ENCODE results near the gene DNMBP. TPM values are rescaled to one million over a fixed set of nuclear protein-coding genes. Genes with fewer than 3 reads are reported as not detected.
"Not testable (repeated sequence)": the region's sequence is repeated elsewhere in the genome, so short reads cannot be mapped to it uniquely, and the experiment has no call there.

DNMBP gene
- total RNA-seq, 1 donor = 62.4 TPM

DNA sequence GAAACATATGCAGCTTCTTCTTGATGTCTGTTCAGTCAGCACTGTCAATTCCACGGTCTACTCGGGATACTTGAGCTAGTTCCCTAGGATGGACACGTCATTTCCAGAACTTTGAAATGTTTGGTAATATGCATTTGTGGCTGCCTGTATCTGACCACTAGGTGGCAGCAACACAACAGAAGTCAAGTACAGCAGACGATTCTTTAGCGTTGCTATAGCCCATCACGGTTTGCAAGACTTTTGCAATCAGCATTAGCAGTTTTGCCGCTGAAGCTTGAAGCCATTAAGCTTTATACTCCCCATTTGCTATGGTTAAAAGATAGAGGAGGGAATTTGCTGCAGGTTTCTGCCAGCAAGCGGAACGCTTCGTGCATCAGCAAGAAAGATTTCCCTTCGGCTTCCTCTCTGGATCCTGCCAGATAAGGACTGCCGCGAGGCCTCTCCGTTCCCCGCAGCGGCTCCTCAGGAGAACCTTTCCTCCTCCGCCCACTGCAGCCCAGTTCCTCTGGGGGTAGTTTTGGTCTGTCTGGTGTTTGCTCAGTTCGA is 163.8 kb downstream of the DNMBP start:
- DNase-seq (ENCODE audit: low read depth) = peak; percentile 98
- H3K4me3 ChIP-seq (ENCODE audit: low read depth, low read length) = peak overlapping the region; percentile 39
- TF ChIP-seq CTCF (IDR thresholded peaks at IDR 0.05; ENCODE audit: insufficient read depth, low read length) = peak; percentile 82

DNA sequence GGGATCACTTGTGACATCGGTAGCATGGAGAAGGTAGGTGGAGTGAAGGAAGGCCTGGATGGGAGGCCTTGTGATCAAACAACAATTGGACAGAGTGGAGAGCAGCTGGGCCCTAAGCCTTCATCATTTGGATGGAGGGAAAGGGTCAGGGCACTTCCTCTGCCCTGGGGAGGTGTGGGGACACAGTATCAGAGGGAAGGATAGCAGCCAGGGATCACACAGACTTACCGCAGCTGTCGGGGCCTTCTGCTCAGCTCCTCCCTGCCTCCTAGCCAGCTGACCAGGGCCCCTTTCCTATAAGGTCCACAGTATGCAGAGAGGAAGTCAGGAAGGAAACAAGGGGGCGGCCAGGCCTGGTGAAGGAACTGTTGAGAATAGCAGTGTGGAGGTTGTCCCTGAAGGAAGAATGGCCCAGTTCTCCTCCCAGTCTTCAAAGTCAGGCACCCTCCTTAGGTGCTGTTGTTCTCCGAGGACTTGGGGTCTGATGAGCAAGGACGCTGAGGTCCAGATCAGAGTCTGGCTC is 165.3 kb downstream of the DNMBP start:
- no peak for DNase-seq (ENCODE audit: low read depth)

DNA sequence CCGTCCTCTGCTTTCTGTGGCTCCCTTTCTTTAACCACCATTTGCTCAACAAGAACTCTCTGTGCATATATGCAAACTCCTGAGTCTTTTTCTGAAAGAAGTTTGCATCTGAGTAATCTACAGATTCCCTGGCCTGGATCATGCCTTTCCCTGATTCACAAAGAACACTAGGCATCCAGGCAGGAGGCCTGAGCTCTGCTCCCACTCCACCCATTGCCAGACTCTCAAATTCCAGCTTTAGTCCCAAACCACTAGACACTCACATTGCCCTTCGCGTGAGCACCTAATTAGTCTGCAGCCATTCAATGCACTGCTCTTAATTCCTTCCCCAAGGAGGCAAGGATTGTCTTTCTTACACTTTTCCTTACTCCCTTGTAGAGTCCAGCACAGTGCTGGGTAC is 166.4 kb downstream of the DNMBP start:
- peak; percentile 64 for DNase-seq (ENCODE audit: low read depth)

More for the DNA sequence above, 165.3 kb downstream of the DNMBP start:
- TF ChIP-seq CTCF (IDR thresholded peaks at IDR 0.05; ENCODE audit: insufficient read depth, low read length) = no peak
- no peak overlapping the region for H3K4me3 ChIP-seq (ENCODE audit: low read depth, low read length)

GRCh38 chr10:99841746-99842145 is 168.0 kb downstream of the DNMBP start:
- no peak for TF ChIP-seq CTCF (IDR thresholded peaks at IDR 0.05; ENCODE audit: insufficient read depth, low read length)
- DNase-seq (ENCODE audit: low read depth) = no peak
- H3K4me3 ChIP-seq (ENCODE audit: low read depth, low read length) = no peak overlapping the region

More for the DNA sequence above, 166.4 kb downstream of the DNMBP start:
- TF ChIP-seq CTCF (IDR thresholded peaks at IDR 0.05; ENCODE audit: insufficient read depth, low read length) = no peak
- no peak overlapping the region for H3K4me3 ChIP-seq (ENCODE audit: low read depth, low read length)

DNA sequence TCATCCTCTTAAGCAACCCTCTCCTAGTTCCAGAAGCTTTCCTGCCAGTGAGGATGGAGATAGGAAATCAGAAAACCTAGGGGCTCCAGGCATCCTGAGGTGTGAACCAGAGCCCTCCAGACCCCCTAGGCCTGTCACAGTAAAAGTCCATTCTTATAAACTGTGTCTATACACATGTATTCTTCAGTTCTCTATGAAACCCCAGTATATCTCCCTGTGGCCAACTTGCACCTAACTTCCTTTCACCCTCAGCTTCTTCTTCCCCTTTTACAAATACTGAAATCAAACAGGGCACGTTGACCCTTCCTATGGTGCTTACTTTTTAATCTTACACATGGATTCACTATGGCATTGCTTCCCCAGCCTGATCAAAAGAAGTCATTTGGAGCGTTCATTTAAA is 168.9 kb downstream of the DNMBP start:
- not testable (repeated sequence) for H3K4me3 ChIP-seq (ENCODE audit: low read depth, low read length); DNase-seq (ENCODE audit: low read depth)

GRCh38 chr10:99836711-99837110 is 173.0 kb downstream of the DNMBP start:
- TF ChIP-seq CTCF (IDR thresholded peaks at IDR 0.05; ENCODE audit: insufficient read depth, low read length) = no peak
- no peak for DNase-seq (ENCODE audit: low read depth)
- no peak overlapping the region for H3K4me3 ChIP-seq (ENCODE audit: low read depth, low read length)

GRCh38 chr10:99835947-99836346 is 173.8 kb downstream of the DNMBP start:
- no peak overlapping the region for H3K4me3 ChIP-seq (ENCODE audit: low read depth, low read length)
- DNase-seq (ENCODE audit: low read depth) = no peak
- TF ChIP-seq CTCF (IDR thresholded peaks at IDR 0.05; ENCODE audit: insufficient read depth, low read length) = no peak
